ENCODE measurements around the gene AUTS2.

GRCh38 chr7:70559815-70560214 is 961.5 kb downstream of the AUTS2 start:
- TF ChIP-seq EZH2phosphoT487 (IDR thresholded peaks at IDR 0.05; ENCODE audit: insufficient read depth, low read depth): no peak
- TF ChIP-seq EZH2 (IDR thresholded peaks at IDR 0.05; ENCODE audit: insufficient read depth, poor library complexity, severe bottlenecking): no peak

All from GM23248 (cell line).